Measurements from ENCODE around the gene RORB.

RORB gene

DNA sequence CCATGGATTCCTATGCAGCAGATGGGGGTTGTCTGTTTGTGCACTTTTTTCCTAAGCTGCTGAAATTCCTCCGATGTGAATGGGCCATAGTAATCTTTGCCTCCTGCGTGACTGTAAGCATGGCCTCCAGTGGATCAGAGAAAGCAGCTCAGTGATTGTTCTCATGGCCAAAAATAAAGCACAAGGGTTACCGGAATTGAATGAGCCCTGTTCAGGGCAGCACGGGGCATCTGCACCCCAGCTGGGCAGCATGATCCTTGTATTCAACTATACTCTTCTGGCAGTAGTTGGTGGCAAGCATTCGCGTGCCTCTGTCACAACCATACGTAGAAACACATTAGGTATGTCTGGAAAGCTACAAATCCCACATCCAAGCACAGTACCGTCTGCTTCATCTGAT, 193.9 kb downstream of the RORB start:
- TF ChIP-seq CTCF (IDR thresholded peaks at IDR 0.05; ENCODE audit: unreplicated experiment in 3 of 3), result no peak
- Mint-ChIP-seq H3K27me3 (ENCODE audit: low read depth) (peaks cover 23% of the 10 kb centered on the region), H3K27ac (no peak overlapping the region), H3K4me1 (no peaks in the 10 kb centered on the region), H3K9me3 (no peaks in the 10 kb centered on the region), H3K4me3 (no peak overlapping the region), H3K36me3 (ENCODE audit: low read depth) (no peaks in the 10 kb centered on the region)

DNA sequence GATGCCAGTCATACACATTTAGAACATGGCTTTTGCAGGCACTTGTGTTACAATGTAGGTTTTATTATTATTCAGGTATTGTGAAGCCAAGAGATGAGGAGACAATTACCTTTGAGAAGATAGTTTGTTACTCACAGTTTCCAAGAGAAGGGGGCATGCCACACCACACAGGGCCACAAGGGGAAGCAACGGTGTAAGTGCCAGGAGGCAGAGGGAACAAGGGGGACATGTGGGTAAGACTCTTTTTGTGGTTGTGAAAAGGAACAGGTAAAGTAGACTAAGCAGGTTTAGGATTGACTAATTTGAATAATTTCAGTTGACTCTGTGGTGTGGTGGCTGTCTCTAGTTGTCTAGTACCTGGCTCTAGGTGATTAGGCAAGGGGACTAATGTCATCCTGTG, 199.4 kb downstream of the RORB start:
- no peak for TF ChIP-seq CTCF (IDR thresholded peaks at IDR 0.05; ENCODE audit: unreplicated experiment in 3 of 3)
- no peaks in the 10 kb centered on the region for H3K36me3 Mint-ChIP-seq (ENCODE audit: low read depth)
- H3K9me3 Mint-ChIP-seq, result no peaks in the 10 kb centered on the region
- no peak overlapping the region for H3K4me3 Mint-ChIP-seq
- peaks cover 4% of the 10 kb centered on the region for H3K4me1 Mint-ChIP-seq
- peaks cover 4% of the 10 kb centered on the region for H3K27me3 Mint-ChIP-seq (ENCODE audit: low read depth)
- no peak overlapping the region for H3K27ac Mint-ChIP-seq

- H3K36me3 Mint-ChIP-seq (ENCODE audit: low read depth), result no peaks in the 10 kb centered on the region
- H3K27ac Mint-ChIP-seq, result no peak overlapping the region
- peaks cover 1% of the 10 kb centered on the region for H3K9me3 Mint-ChIP-seq
- TF ChIP-seq CTCF (IDR thresholded peaks at IDR 0.05; ENCODE audit: unreplicated experiment in 3 of 3), result no peak
- no peak overlapping the region for H3K4me3 Mint-ChIP-seq
- H3K4me1 Mint-ChIP-seq, result peaks cover 4% of the 10 kb centered on the region
- peaks cover 4% of the 10 kb centered on the region for H3K27me3 Mint-ChIP-seq (ENCODE audit: low read depth)
Measured at GRCh38 chr9:74697535-74697934, 200.4 kb downstream of the RORB start.

DNA sequence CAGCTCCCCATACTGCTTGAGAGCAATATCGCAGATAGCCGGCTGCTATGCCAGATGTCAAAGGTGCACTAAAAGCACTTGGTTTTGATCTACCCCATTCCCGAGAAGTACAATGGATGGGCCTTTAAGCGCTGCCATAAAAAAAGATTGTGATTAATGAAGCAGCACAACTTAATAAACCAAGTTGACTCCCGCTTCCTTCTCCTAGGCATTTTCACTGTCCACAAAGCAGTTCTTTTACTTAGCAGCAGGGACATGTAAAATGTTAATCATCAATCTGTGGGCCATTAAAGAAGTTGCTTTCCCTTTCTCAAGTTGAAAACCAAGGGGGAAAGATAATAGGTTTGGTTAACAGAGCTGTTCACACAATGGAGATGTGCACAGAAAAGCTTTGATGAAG, 214.2 kb downstream of the RORB start:
- no peaks in the 10 kb centered on the region for H3K4me1 Mint-ChIP-seq
- H3K9me3 Mint-ChIP-seq, result no peaks in the 10 kb centered on the region
- H3K27me3 Mint-ChIP-seq (ENCODE audit: low read depth), result peaks cover 5% of the 10 kb centered on the region
- TF ChIP-seq CTCF (IDR thresholded peaks at IDR 0.05; ENCODE audit: unreplicated experiment in 3 of 3), result no peak
- H3K36me3 Mint-ChIP-seq (ENCODE audit: low read depth), result no peaks in the 10 kb centered on the region
- H3K27ac Mint-ChIP-seq, result peak overlapping the region; percentile 49 to 87 (median 81)
- no peak overlapping the region for H3K4me3 Mint-ChIP-seq

- H3K36me3 Mint-ChIP-seq (ENCODE audit: low read depth), result no peaks in the 10 kb centered on the region
- H3K4me1 Mint-ChIP-seq, result no peaks in the 10 kb centered on the region
- H3K27ac Mint-ChIP-seq, result no peak overlapping the region
- no peak for TF ChIP-seq CTCF (IDR thresholded peaks at IDR 0.05; ENCODE audit: unreplicated experiment in 3 of 3)
- H3K27me3 Mint-ChIP-seq (ENCODE audit: low read depth), result no peaks in the 10 kb centered on the region
- no peak overlapping the region for H3K4me3 Mint-ChIP-seq
- H3K9me3 Mint-ChIP-seq, result no peaks in the 10 kb centered on the region
Measured at GRCh38 chr9:74718709-74719108, 221.6 kb downstream of the RORB start.

- H3K4me1 Mint-ChIP-seq, result no peaks in the 10 kb centered on the region
- TF ChIP-seq CTCF (IDR thresholded peaks at IDR 0.05; ENCODE audit: unreplicated experiment in 3 of 3), result no peak
- H3K36me3 Mint-ChIP-seq (ENCODE audit: low read depth), result no peaks in the 10 kb centered on the region
- no peaks in the 10 kb centered on the region for H3K9me3 Mint-ChIP-seq
- H3K4me3 Mint-ChIP-seq, result no peak overlapping the region
- H3K27me3 Mint-ChIP-seq (ENCODE audit: low read depth), result no peaks in the 10 kb centered on the region
- no peak overlapping the region for H3K27ac Mint-ChIP-seq
Measured at GRCh38 chr9:74719306-74719705, 222.2 kb downstream of the RORB start.
